CD4-positive, alpha-beta T cell treated with Interleukin-2 at 100 ng/mL for 4 hours (primary cell): ENCODE results near the gene PON3.

Source experiments
- DNase-seq: peaks from one replicate; pipeline ENCODE4 v3.0.0-alpha.2; 2020; ENCODE audit warnings: low spot score

The PON3 gene

DNA sequence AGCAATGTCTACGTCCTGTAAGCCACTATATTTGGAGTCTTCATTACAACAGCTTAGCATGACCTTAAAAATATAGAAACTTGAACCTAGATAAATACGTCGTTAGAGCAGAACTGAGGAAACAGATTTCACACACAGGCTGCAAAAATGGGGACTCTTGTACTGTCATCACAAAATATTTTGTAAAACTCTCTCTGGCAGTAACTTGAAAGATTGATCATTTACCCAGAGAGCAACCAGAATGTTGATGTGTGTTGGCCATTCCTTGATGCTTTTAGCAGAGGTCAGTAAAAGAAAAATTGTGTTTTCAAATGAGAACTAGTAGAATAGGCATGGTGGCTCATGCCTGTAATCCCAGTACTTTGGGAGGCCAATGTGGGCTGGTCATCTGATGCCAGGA, 57.3 kb downstream of the PON3 start:
- no peak for DNase-seq

DNA sequence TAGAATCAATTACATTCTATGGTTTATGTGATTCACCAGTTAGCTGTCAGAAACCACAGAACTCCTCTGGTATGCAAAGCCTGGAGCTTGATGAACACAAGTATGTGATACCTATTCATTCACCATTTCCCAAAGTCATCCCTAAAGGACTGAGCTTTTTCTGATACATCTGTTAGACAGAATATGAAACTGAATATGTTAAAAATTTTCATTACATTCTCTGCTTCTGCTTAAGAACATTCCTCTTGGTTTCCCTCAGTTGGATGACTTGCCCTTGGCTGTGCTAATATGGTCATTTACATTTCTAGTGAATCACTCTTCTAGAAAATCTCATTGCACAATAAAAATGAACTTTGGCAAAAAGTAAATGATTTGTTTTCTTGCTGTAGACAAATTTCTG, 61.1 kb downstream of the PON3 start:
- DNase-seq: no peak

DNA sequence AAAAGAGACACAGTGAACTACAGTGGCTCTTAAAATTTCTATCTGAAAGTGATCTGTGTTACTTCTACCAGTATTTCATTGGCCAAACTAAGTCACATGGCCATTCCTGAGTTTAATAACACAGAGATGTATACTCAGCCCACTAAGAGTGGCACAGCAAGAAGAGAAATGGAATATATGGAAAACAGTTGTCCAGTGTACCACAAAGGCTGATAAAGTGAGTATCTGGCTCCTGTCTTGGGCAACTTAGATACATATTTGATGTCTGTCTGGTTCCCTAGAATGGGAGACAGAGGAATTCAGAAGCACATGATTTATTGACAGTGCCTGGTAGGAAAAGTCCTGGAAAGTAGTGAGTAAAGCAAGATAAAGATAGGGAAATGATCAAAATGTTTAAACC, 61.7 kb downstream of the PON3 start:
- DNase-seq: no peak

DNA sequence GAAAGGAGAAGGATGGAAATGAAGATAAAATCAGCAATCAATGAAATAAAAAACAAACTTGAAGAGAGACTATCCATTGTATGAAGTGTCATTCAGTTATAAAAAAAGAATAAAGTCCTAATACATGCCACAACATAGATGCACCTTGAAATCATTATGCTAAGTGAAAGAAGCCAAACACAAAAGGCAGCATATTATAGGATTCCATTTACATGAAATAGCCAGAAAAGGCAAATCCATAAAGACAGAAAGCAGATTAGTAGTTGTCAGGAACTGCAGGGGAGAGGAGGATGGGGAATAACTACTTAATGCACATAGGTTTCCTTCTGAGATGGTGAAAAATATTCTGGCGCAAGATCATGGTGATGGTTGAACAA, 65.2 kb downstream of the PON3 start:
- no peak for DNase-seq

DNA sequence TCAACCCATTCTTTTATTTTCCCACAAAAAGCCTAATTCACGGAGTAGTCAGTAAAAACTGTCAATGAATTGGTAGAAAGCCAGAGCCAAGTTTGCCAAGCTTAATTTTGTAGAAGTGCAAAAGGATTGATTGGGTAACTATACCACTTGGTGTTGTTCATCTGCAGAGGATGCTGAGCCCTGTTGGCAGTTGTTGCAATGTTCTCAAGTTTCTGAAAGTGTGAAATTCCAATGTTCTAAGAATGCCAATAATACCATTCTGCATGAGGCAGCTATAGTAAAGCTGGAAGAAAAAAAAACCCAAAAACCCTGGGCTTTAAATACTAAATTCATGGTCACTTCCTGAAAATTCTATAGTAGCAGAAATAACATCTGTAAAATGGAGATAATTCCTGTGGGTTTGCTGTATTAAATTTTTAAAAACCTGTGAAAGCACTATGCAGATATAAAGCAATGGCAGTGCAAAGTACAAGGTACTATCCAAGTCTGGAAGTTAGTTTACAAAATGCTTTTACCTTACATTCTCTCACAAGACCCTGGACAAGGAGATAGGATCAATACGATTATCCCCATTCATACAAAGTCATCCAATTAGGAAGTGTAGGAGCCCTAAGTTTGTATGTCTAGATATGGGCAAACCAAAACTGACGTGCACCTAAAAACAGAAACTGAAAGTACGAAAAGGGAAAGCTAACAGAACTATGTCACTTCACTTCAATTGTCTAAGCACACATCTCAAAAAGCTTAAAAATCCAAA, 65.8 kb downstream of the PON3 start:
- DNase-seq: peak; percentile 26

DNA sequence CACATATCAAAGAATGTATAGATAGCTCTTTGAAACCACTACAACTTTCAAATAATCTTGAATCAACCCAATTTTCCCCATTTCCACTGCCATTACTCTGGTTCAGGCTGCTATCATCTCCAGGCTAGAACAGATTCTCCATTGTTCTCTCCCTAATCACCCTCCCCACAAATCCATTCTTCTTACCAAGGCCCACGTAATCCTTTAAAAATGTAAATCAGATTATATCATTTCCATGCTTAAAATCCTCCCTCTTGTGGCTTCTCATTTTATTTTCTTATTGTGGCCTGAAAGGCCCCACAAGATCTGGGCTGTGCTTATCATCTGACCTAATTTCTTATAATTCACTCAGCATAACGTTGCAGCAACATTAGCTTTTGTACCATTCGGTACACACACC, 68.8 kb downstream of the PON3 start:
- DNase-seq: no peak

DNA sequence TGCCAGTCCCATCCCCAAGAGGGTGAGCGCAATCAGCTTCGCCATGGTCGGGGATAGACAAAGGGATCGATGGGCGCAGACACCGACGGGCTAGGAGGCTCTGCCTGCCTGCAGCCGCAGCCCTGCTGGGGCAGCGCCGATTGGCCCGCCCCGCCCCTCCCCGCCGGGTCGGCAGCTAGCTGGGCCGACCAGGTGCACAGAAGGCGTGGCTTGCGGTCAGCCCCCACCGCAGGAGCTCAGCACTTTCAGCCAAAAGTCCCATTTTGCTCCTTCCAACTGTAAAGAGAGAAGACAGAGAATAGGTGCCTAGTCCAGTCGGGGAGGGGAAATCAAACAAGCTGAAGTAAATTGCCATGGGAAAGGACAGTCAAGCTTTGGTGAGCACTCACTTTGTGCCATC, 71.7 kb downstream of the PON3 start, which contains the start of gene PON1:
Gene PON1 (minus strand): TSS at position 102 of the 400 bp plus-strand sequence. CDS start 57 bp downstream, at position 45.
- no peak for DNase-seq

DNA sequence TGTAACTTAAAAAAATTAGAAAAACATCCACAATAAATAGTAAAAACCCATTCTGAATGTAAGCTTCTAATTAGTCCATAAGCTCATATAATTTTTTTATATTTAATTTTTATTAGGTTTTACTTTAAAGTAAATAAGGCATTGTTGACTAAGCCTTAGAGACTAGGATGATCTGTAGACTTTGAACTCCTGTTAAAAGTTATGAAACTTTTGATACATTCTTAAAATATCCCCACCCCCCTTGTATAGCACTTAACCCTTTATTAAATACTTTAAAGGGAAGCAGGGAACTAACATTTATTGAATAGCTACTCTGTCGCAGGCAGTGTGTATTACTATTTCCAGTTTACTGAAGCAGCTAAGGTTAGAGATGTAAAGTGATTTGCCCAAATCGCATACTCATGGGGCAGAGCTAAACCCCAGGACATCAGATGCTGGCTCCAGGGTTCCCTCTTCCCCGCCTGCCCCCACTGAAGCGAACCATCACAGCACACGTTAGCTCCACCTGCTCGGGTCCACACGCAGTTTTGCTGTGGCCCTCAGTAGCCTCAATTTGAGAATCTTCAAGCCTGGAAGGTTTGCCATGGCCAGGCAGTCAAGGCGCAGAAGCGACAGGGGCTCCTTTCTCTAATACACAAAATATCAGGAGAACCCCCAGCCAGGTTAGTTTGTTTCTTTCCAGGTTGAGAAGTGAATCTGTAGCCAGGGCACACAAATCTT, 72.6 kb downstream of the PON3 start:
- no peak for DNase-seq

DNA sequence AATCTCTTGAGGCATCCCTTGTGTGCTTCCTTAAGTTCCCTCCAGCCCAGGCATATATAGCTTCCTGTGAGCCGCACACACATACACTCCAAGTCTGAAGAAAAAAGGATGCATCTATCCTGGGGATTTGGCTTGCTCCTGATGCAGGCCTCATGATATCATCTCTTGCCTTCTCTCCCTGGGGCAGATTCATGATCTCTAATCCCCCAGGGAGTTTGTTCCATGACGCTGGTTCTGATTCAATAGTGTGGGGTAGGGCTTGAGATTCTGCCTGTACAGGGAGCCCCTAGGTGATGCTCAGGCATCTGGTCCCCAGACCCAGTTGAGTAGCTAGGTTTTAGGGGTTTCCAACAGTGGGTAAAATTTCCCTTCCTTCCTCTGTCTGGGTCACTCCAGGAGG, 73.3 kb downstream of the PON3 start:
- DNase-seq: no peak

DNA sequence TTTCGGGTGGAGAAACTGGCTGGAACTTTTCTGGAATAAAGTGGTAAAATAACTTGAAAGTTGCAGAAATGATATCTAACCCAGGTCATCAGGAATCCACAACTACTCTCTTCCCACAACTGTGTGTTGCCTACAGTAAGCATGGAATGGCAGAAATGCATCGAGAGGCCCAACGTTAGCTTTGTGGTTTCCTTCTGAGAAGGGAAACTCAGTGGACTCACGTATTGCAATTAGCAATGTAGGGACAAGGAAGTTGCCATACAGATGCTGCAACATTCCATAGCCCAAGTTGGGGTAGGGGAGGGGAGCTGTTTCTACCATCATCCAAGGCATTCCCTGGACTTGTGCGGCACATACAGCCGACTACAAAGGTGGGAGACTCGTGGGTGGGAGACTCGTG, 73.8 kb downstream of the PON3 start:
- DNase-seq: no peak

DNA sequence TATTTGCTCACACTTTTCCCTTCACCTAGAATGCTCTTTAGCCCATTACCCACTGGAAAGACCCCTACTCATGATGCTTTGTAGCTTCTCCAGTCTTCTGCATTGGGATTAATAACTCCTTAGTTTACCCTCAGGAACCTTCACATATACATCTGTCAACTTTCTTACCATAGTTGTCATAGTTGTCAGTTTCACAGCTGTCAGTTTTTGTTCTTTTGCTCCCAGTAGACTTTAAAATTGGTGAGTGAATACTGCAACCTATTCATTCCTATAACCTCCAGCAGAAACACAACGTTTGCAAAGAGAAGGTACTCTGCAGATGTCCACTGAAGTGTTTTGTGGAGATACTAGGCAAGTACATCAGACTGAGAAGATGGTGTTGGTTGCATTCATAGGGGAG, 74.5 kb downstream of the PON3 start:
- DNase-seq: no peak

DNA sequence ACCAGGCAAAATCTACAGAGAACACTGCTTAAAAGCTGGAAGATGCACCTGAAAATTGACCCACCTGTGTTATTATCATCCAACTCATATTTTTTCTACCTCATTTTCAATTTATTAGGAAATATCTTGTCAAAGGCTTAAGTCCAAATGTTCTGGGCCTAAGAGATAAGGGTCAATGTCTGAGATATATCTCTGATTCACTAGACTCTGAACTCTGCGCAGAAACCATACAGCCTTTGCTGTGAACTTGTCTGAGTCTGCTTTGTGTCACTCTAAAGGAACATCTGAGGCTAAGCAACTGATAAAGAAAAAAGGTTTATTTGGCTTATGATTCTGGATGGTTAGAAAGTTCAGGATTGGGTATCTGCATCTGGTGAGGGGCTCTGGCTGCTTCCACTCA, 75.5 kb downstream of the PON3 start:
- no peak for DNase-seq

DNA sequence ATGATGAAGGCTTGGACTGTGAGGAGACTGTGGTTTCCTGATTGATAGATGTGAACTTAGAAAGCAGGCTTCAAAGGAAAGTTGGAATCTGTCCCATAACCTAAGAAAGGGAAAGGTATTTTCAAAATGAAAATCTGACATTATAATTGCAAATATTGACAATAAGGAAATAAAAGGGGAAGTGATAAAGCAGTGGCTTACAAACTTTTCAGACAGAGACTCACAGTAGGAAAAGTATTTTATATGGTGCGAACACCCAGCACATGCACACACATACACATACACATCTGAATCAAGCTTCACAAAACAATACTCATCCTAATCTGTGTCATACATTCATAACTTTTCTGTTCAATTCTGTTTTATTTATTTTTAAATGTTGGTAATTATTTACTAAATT, 76.6 kb downstream of the PON3 start:
- DNase-seq: no peak

DNA sequence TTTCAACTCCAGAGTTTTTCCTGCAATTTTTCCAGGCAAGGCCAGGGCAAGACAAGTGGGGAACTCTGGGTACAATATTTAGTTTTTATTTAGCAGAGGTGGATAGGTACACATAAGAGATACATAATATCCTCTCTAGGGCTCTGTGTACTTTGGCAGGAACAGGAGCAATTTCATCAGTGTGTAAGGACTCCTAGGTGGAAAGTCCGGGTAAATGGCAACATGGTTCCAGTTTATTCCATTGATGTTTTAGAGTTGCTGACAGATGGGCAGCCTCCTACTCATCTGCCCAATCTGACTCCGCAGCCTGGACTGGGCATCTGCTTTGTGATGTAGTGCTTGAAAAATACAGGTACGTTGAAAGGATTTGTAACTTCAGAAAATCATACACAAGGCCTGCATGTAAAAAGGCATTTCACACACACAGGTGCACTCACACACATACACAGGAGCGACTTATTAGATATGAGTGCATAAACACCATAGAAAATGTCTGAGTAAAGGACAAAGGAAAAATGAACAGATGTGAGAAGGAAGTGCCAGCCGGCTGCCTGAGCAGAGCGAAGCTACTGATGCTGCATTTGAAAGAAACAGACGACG, 77.6 kb downstream of the PON3 start:
- DNase-seq: no peak

DNA sequence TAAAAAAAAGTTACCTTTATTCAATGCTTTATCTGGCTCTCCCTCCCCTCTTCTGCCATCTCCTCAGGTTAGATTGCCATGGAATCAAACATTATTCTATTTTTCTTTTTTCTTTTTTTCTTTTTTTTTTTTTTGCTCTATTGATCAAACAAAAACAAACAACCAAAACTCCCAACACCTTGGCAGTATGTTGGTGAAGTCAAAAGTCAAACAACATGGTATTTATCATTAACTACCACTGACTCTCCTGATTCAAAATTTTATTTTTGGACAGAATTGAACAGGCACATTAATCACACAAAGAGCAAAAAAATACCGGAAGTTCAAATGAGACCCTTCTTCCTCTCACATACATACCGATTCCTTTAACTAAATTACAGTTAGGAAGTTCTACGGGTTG, 78.2 kb downstream of the PON3 start:
- DNase-seq: no peak

DNA sequence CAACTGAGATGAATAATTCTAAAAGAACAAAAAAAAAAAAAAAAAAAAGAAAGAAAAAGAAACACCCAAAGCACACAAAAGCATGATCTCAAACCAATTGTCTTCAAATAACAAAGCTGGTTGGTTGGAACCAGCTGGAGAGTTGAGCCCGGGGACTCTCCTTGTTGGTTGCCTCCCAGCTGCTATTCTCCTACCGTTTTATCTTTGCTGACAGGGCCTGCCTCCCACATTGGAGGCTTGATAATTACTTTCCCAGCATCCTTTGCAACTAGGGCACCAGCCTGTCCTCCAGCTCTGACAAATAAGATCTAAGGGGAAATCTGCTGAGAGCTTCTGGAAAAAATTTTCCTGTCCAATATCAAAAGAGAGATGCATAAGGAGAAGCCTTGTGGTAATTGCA, 78.6 kb downstream of the PON3 start:
- no peak for DNase-seq

DNA sequence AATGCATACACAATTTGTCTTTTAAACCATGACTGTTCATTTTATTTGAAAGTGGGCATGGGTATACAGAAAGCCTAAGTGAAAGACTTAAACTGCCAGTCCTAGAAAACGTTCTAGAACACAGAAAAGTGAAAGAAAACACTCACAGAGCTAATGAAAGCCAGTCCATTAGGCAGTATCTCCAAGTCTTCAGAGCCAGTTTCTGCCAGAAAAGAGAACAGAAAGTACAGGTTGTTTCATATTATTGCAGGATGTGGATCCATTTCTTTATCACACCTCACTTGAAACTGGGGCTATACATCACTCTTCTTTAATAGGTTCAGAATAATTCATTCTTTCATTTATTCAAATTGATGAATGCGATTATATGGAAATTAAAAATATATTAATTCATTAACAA, 79.6 kb downstream of the PON3 start:
- DNase-seq: no peak

DNA sequence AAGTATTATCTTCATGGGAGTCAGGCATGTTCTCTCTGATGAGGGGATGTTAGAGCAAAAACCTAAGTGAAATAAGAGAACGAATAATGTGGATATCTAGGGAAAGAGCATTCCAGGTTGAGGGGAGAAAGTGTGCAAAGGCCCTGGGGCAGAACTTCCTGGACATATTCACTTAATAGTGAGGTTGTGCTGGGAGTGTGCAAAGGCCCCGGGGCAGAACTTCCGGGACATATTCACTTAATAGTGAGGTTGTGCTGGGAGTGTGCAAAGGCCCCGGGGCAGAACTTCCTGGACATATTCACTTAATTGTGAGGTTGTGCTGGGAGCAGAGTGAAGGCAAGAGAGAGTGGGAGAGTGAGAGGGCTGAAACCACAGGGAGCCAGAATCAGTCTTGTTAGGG, 83.6 kb downstream of the PON3 start:
- DNase-seq: no peak

DNA sequence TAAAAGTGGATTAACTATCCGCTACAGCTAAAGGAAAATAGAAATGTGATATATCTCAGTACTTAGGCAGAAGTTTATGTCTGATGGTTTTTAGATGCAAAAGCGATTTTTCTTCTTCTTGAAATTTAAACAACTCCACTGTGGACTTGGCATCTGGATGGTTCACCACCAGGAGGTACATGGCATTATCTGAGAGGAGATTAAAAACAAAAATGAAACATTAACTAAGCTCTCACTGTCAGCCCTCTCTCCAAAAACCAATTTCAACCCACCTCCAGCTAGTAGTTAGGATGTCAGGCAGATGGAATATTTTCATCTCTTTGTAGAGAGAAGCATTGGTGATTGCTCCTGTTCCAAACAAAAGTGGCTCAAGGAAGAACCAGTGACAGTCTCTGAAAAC, 84.8 kb downstream of the PON3 start:
- DNase-seq: no peak

DNA sequence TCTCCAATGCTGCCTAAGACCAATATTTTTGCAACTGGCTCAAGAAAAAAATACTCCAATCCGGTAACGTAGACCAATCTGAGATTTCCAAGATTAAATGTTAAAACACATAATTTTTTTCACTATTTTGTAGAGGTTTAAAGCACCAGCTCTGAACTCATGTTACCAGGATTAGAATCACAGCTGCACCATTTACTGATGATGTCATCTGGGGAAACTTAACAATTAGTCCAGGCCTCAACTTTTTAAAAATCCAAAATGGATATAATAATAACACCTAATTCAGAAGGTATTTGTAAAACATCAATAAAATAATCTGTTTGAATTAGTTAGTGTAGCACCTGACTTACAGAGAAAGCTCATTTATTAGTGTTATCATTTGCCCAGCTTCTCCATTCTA, 86.2 kb downstream of the PON3 start:
- DNase-seq: no peak
